GM12873 (cell line): ENCODE data around the gene FMN1.

Experiments
- CTCF ChIP-seq: IDR thresholded peaks from 2 replicates; pipeline ENCODE4 v1.5.1; 2012; ENCODE audit warnings: low read depth, mild to moderate bottlenecking, moderate library complexity, low read length, control low read depth; ENCODE audit not compliant: insufficient read depth; ENCODE audit errors: missing control alignments

The FMN1 gene

GRCh38 chr15:33009603-33010002 is 184.9 kb downstream of the FMN1 start:
- no peak for TF ChIP-seq CTCF

- TF ChIP-seq CTCF: no peak
These were observed 185.5 kb downstream of the FMN1 start for GRCh38 chr15:33009026-33009425.

GRCh38 chr15:33008284-33008995 is 186.1 kb downstream of the FMN1 start:
- TF ChIP-seq CTCF: no peak

- no peak for TF ChIP-seq CTCF
These were observed 187.1 kb downstream of the FMN1 start for GRCh38 chr15:33007303-33007855.

GRCh38 chr15:33005582-33005981 is 188.9 kb downstream of the FMN1 start:
- no peak for TF ChIP-seq CTCF

GRCh38 chr15:33001926-33002325 is 192.6 kb downstream of the FMN1 start:
- no peak for TF ChIP-seq CTCF

GRCh38 chr15:32998979-32999672 is 195.4 kb downstream of the FMN1 start:
- no peak for TF ChIP-seq CTCF
